ENCODE measurements around the gene CD300C. TPM values are rescaled to one million over a fixed set of nuclear protein-coding genes. Genes with fewer than 3 reads are reported as not detected.
A peak's percentile ranks its signal among the peaks of the same experiment; 100 is the strongest.
"Not testable (repeated sequence)": the region's sequence is repeated elsewhere in the genome, so short reads cannot be mapped to it uniquely, and the experiment has no call there.

The CD300C gene
- total RNA-seq, 1 donor from 2014 or later, result under 0.01 TPM

GRCh38 chr17:74574489-74575142 is 28.7 kb upstream of the CD300C start:
- Histone ChIP-seq H3K9me3 (ENCODE audit: control insufficient read depth in 3 of 3, low read length in 3 of 3) (no peaks in the 10 kb centered on the region), H3K27ac (ENCODE audit: low read depth, low read length) (no peak overlapping the region), H3K4me1 (ENCODE audit: control insufficient read depth in 3 of 3, insufficient read depth in 3 of 3, low read length in 3 of 3) (peaks cover 4 to 9% (median 5%) of the 10 kb centered on the region in 3 donors), H3K9ac (ENCODE audit: low read depth in 1 of 3, low read length in 3 of 3) (no peak overlapping the region), H3K27me3 (ENCODE audit: control insufficient read depth in 3 of 3, insufficient read depth in 3 of 3, low read length in 3 of 3) (peaks cover 0 to 13% (median 6%) of the 10 kb centered on the region in 3 donors), H3K36me3 (ENCODE audit: control insufficient read depth in 3 of 3, insufficient read depth in 3 of 3, low read length in 3 of 3) (no peaks in the 10 kb centered on the region), H3K4me3 (ENCODE audit: low read length in 3 of 3) (no peak overlapping the region)

- H3K9me3 ChIP-seq (ENCODE audit: control insufficient read depth in 3 of 3, low read length in 3 of 3); H3K4me3 ChIP-seq (ENCODE audit: low read length in 3 of 3); H3K27ac ChIP-seq (ENCODE audit: low read depth, low read length); H3K9ac ChIP-seq (ENCODE audit: low read depth in 1 of 3, low read length in 3 of 3); H3K36me3 ChIP-seq (ENCODE audit: control insufficient read depth in 3 of 3, insufficient read depth in 3 of 3, low read length in 3 of 3): not testable (repeated sequence)
- Histone ChIP-seq H3K4me1 (ENCODE audit: control insufficient read depth in 3 of 3, insufficient read depth in 3 of 3, low read length in 3 of 3) (peaks cover 10 to 19% (median 11%) of the 10 kb centered on the region in 3 donors), H3K27me3 (ENCODE audit: control insufficient read depth in 3 of 3, insufficient read depth in 3 of 3, low read length in 3 of 3) (peaks cover under 1 to 13% (median 6%) of the 10 kb centered on the region in 3 donors)
Observed at GRCh38 chr17:74573635-74574034, 27.7 kb upstream of the CD300C start.

- H3K9me3 ChIP-seq (ENCODE audit: control insufficient read depth in 3 of 3, low read length in 3 of 3), result no peaks in the 10 kb centered on the region
- H3K4me1 ChIP-seq (ENCODE audit: control insufficient read depth in 3 of 3, insufficient read depth in 3 of 3, low read length in 3 of 3), result peaks cover 10 to 23% (median 11%) of the 10 kb centered on the region in 3 donors
- H3K27me3 ChIP-seq (ENCODE audit: control insufficient read depth in 3 of 3, insufficient read depth in 3 of 3, low read length in 3 of 3), result peaks cover 4 to 13% (median 6%) of the 10 kb centered on the region in 3 donors
- no peak overlapping the region for H3K9ac ChIP-seq (ENCODE audit: low read depth in 1 of 3, low read length in 3 of 3)
- H3K4me3 ChIP-seq (ENCODE audit: low read length in 3 of 3), result no peak overlapping the region
- H3K27ac ChIP-seq (ENCODE audit: low read depth, low read length), result no peak overlapping the region
- no peaks in the 10 kb centered on the region for H3K36me3 ChIP-seq (ENCODE audit: control insufficient read depth in 3 of 3, insufficient read depth in 3 of 3, low read length in 3 of 3)
Observed at GRCh38 chr17:74573169-74573568, 27.3 kb upstream of the CD300C start.

- Histone ChIP-seq H3K9ac (ENCODE audit: low read depth in 1 of 3, low read length in 3 of 3) (no peak overlapping the region), H3K4me1 (ENCODE audit: control insufficient read depth in 3 of 3, insufficient read depth in 3 of 3, low read length in 3 of 3) (peaks cover 10 to 26% (median 11%) of the 10 kb centered on the region in 3 donors), H3K27me3 (ENCODE audit: control insufficient read depth in 3 of 3, insufficient read depth in 3 of 3, low read length in 3 of 3) (peaks cover 4 to 15% (median 6%) of the 10 kb centered on the region in 3 donors), H3K4me3 (ENCODE audit: low read length in 3 of 3) (no peak overlapping the region), H3K36me3 (ENCODE audit: control insufficient read depth in 3 of 3, insufficient read depth in 3 of 3, low read length in 3 of 3) (no peaks in the 10 kb centered on the region), H3K9me3 (ENCODE audit: control insufficient read depth in 3 of 3, low read length in 3 of 3) (no peaks in the 10 kb centered on the region), H3K27ac (ENCODE audit: low read depth, low read length) (no peak overlapping the region)
Observed at GRCh38 chr17:74571621-74572270, 25.8 kb upstream of the CD300C start.

- Histone ChIP-seq H3K36me3 (ENCODE audit: control insufficient read depth in 3 of 3, insufficient read depth in 3 of 3, low read length in 3 of 3) (no peaks in the 10 kb centered on the region), H3K27ac (ENCODE audit: low read depth, low read length) (peak overlapping the region; percentile 21), H3K4me3 (ENCODE audit: low read length in 3 of 3) (peak overlapping the region in 2 of 3 donors; percentile 19 to 29), H3K27me3 (ENCODE audit: control insufficient read depth in 3 of 3, insufficient read depth in 3 of 3, low read length in 3 of 3) (peaks cover 6 to 8% (median 7%) of the 10 kb centered on the region in 3 donors), H3K4me1 (ENCODE audit: control insufficient read depth in 3 of 3, insufficient read depth in 3 of 3, low read length in 3 of 3) (peaks cover 10 to 26% (median 11%) of the 10 kb centered on the region in 3 donors), H3K9ac (ENCODE audit: low read depth in 1 of 3, low read length in 3 of 3) (peak overlapping the region in 1 of 3 donors; percentile 40), H3K9me3 (ENCODE audit: control insufficient read depth in 3 of 3, low read length in 3 of 3) (no peaks in the 10 kb centered on the region)
Observed at GRCh38 chr17:74569020-74570003, 23.4 kb upstream of the CD300C start.

- Histone ChIP-seq H3K27me3 (ENCODE audit: control insufficient read depth in 3 of 3, insufficient read depth in 3 of 3, low read length in 3 of 3) (peaks cover 5 to 15% (median 8%) of the 10 kb centered on the region in 3 donors), H3K36me3 (ENCODE audit: control insufficient read depth in 3 of 3, insufficient read depth in 3 of 3, low read length in 3 of 3) (no peaks in the 10 kb centered on the region), H3K27ac (ENCODE audit: low read depth, low read length) (peak overlapping the region; percentile 21), H3K9ac (ENCODE audit: low read depth in 1 of 3, low read length in 3 of 3) (no peak overlapping the region), H3K4me3 (ENCODE audit: low read length in 3 of 3) (no peak overlapping the region), H3K9me3 (ENCODE audit: control insufficient read depth in 3 of 3, low read length in 3 of 3) (no peaks in the 10 kb centered on the region), H3K4me1 (ENCODE audit: control insufficient read depth in 3 of 3, insufficient read depth in 3 of 3, low read length in 3 of 3) (peaks cover 10 to 26% (median 11%) of the 10 kb centered on the region in 3 donors)
Observed at GRCh38 chr17:74568106-74568873, 22.4 kb upstream of the CD300C start.

- no peak within 1 kb of the TSS for H3K9ac ChIP-seq (ENCODE audit: low read depth in 1 of 3, low read length in 3 of 3)
- no peak within 1 kb of the TSS for H3K4me3 ChIP-seq (ENCODE audit: low read length in 3 of 3)
- peaks cover 10 to 26% (median 11%) of the 10 kb centered on the region in 3 donors for H3K4me1 ChIP-seq (ENCODE audit: control insufficient read depth in 3 of 3, insufficient read depth in 3 of 3, low read length in 3 of 3)
- H3K27ac ChIP-seq (ENCODE audit: low read depth, low read length), result no peak within 1 kb of the TSS
- peaks cover 5 to 15% (median 8%) of the 10 kb centered on the region in 3 donors for H3K27me3 ChIP-seq (ENCODE audit: control insufficient read depth in 3 of 3, insufficient read depth in 3 of 3, low read length in 3 of 3)
- no peaks in the 10 kb centered on the region for H3K9me3 ChIP-seq (ENCODE audit: control insufficient read depth in 3 of 3, low read length in 3 of 3)
- H3K36me3 ChIP-seq (ENCODE audit: control insufficient read depth in 3 of 3, insufficient read depth in 3 of 3, low read length in 3 of 3), result no peaks in the 10 kb centered on the region
Observed at GRCh38 chr17:74567397-74567796, 21.5 kb upstream of the CD300C start, which contains the start of gene CD300H. Gene CD300H (minus strand): TSS chr17:74567509.

GRCh38 chr17:74566132-74566753 is 20.3 kb upstream of the CD300C start:
- peaks cover 10 to 26% (median 11%) of the 10 kb centered on the region in 3 donors for H3K4me1 ChIP-seq (ENCODE audit: control insufficient read depth in 3 of 3, insufficient read depth in 3 of 3, low read length in 3 of 3)
- no peaks in the 10 kb centered on the region for H3K36me3 ChIP-seq (ENCODE audit: control insufficient read depth in 3 of 3, insufficient read depth in 3 of 3, low read length in 3 of 3)
- no peak overlapping the region for H3K27ac ChIP-seq (ENCODE audit: low read depth, low read length)
- H3K9me3 ChIP-seq (ENCODE audit: control insufficient read depth in 3 of 3, low read length in 3 of 3), result no peaks in the 10 kb centered on the region
- H3K4me3 ChIP-seq (ENCODE audit: low read length in 3 of 3), result no peak overlapping the region
- peaks cover 7 to 15% (median 8%) of the 10 kb centered on the region in 3 donors for H3K27me3 ChIP-seq (ENCODE audit: control insufficient read depth in 3 of 3, insufficient read depth in 3 of 3, low read length in 3 of 3)
- no peak overlapping the region for H3K9ac ChIP-seq (ENCODE audit: low read depth in 1 of 3, low read length in 3 of 3)

GRCh38 chr17:74565126-74565525 is 19.2 kb upstream of the CD300C start:
- H3K4me3 ChIP-seq (ENCODE audit: low read length in 3 of 3), result no peak overlapping the region
- H3K27ac ChIP-seq (ENCODE audit: low read depth, low read length), result no peak overlapping the region
- H3K9ac ChIP-seq (ENCODE audit: low read depth in 1 of 3, low read length in 3 of 3), result no peak overlapping the region
- peaks cover 8 to 17% (median 9%) of the 10 kb centered on the region in 3 donors for H3K27me3 ChIP-seq (ENCODE audit: control insufficient read depth in 3 of 3, insufficient read depth in 3 of 3, low read length in 3 of 3)
- H3K4me1 ChIP-seq (ENCODE audit: control insufficient read depth in 3 of 3, insufficient read depth in 3 of 3, low read length in 3 of 3), result peaks cover 10 to 22% (median 11%) of the 10 kb centered on the region in 3 donors
- no peaks in the 10 kb centered on the region for H3K36me3 ChIP-seq (ENCODE audit: control insufficient read depth in 3 of 3, insufficient read depth in 3 of 3, low read length in 3 of 3)
- H3K9me3 ChIP-seq (ENCODE audit: control insufficient read depth in 3 of 3, low read length in 3 of 3), result no peaks in the 10 kb centered on the region

Data from skeletal muscle tissue (tissue), 4 donors.